ENCODE data around the gene ZNF358. TPM values are rescaled to one million over a fixed set of nuclear protein-coding genes. Genes with fewer than 3 reads are reported as not detected.

The ZNF358 gene
- total and polyA plus RNA-seq, 10 of the 15 experiments (the other 5 are each of a cell fraction or from before 2014, with no cell fraction given): 0.09 to 6.3 (median 1.9) TPM; not detected in 1

DNA sequence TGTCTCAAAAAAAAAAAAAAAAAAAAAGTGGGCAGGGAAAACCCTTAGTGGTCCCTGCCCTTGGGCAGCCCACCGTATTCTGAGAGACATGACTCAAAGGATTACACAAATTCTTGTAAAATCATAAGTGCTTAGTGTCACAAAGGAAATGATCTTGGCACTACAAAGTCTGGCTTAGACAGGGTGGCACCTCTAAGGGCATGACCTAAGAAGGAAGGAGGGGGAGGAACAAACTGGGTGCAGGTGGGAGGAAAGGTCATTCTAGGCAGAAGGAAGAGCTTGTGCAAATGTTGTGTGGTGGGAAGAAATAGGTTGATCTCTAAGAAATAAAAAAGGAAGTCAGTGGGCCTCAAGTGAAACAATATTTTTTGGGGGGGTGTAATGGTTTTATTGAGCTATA lies 30.0 kb downstream of the ZNF358 start (continued):
- no peak for TF ChIP-seq TARDBP (IDR thresholded peaks at IDR 0.05; ENCODE audit: borderline replicate concordance)
- TF ChIP-seq EGR1 (IDR thresholded peaks at IDR 0.05; ENCODE audit: borderline replicate concordance in 1 of 2, low read depth in 2 of 2, low read length in 2 of 2): no peak
- TF ChIP-seq DPF2 (IDR thresholded peaks at IDR 0.05): no peak
- no peak for TF ChIP-seq BACH1 (IDR thresholded peaks at IDR 0.05; ENCODE audit: borderline replicate concordance)
- no peak for TF ChIP-seq POLR2A (IDR thresholded peaks at IDR 0.05; ENCODE audit: low read depth, low read length)
- TF ChIP-seq YY1 (IDR thresholded peaks at IDR 0.05; ENCODE audit: low read depth, low read length): no peak

DNA sequence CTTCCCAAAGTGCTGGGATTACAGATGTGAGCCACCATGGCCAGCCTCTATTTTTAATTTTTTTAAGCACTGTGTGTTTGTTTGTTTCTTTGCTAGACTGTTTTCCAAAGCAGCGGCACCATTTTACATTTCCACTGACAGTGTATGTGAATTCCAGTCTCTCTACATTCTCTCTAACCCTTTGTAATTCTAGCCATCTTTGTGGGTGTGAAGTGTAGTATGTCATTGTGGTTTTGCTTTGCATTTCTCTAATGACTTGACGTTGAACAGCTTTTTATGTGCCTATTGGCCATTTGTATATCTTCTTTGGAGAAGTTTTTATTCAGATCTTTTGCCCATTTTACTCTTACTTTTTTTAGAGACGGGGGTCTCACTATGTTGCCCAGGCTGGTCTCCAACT lies 31.3 kb downstream of the ZNF358 start:
- no peak for ATAC-seq
- WGBS (ENCODE audit: insufficient coverage, insufficient replicate concordance, low lambda C conversion rate, missing lambda C conversion rate): 59% methylated on average over 3 of the region's 3 CpGs
- intact Hi-C loops (cut with micrococcal nuclease; ENCODE audit: unreplicated experiment): no loop called here

More for the DNA sequence above, 31.3 kb downstream of the ZNF358 start:
- Histone ChIP-seq H3K9ac (ENCODE audit: control insufficient read depth, insufficient read depth, low read length) (no peak overlapping the region), H3K36me3 (ENCODE audit: control insufficient read depth in 2 of 2, insufficient read depth in 2 of 2, low read length in 1 of 2) (peaks cover 7 to 8% of the 10 kb centered on the region in 2 experiments), H2AFZ (ENCODE audit: control insufficient read depth, low read depth, low read length) (no peak overlapping the region), H3K27me3 (replicated peaks in 1 of 2; ENCODE audit: control insufficient read depth in 2 of 2, insufficient read depth in 2 of 2, low read length in 1 of 2) (no peaks in the 10 kb centered on the region), H3K27ac (ENCODE audit: control insufficient read depth, insufficient read depth) (no peak overlapping the region), H4K20me1 (ENCODE audit: control insufficient read depth, insufficient read depth) (no peaks in the 10 kb centered on the region), H3K4me1 (ENCODE audit: control insufficient read depth, insufficient read depth, low read length) (peaks cover 3% of the 10 kb centered on the region; the same call in 1 of the 2 replicates), H3K4me3 (no peak overlapping the region), H3K79me2 (ENCODE audit: control insufficient read depth, insufficient read depth, low read length) (no peaks in the 10 kb centered on the region), H3K9me3 (replicated peaks; ENCODE audit: control insufficient read depth, insufficient read depth, low read length) (no peaks in the 10 kb centered on the region), H3K4me2 (ENCODE audit: control insufficient read depth, insufficient read depth) (no peak overlapping the region)
- ChIA-PET CTCF (no interaction called here), POLR2A (interaction anchor here (0.6 kb wide), 1 partner anchor 11 kb away, joined by 8 read pairs; no protein-coding TSS in a partner anchor), SMC1A (ENCODE audit: uncharacterized antibody, unreplicated experiment) (no interaction called here), RAD21 (ENCODE audit: unreplicated experiment) (no interaction called here)
- in situ Hi-C loops (cut with MboI): no loop called here
- no TSS peak for BruUV-seq (replicated peaks)
- TF ChIP-seq EZH2 (IDR thresholded peaks at IDR 0.05; ENCODE audit: borderline replicate concordance, control insufficient read depth, low read depth, low read length) (no peak), HCFC1 (IDR thresholded peaks at IDR 0.05; ENCODE audit: low read length) (no peak)
- DNase-seq (ENCODE audit: low read depth, low spot score): no peak
- no peak for FAIRE-seq

All from GM12878 (cell line).